GM12872 (cell line): ENCODE results near the gene CCDC149.

Experiments used
- TF ChIP-seq, protein P1 (sequence below): IDR thresholded peaks from 3 replicates; pipeline ENCODE4 v1.5.1; 2011; ENCODE audit warnings: low read depth, mild to moderate bottlenecking, low read length, moderate library complexity; ENCODE audit not compliant: insufficient read depth

The CCDC149 gene

DNA sequence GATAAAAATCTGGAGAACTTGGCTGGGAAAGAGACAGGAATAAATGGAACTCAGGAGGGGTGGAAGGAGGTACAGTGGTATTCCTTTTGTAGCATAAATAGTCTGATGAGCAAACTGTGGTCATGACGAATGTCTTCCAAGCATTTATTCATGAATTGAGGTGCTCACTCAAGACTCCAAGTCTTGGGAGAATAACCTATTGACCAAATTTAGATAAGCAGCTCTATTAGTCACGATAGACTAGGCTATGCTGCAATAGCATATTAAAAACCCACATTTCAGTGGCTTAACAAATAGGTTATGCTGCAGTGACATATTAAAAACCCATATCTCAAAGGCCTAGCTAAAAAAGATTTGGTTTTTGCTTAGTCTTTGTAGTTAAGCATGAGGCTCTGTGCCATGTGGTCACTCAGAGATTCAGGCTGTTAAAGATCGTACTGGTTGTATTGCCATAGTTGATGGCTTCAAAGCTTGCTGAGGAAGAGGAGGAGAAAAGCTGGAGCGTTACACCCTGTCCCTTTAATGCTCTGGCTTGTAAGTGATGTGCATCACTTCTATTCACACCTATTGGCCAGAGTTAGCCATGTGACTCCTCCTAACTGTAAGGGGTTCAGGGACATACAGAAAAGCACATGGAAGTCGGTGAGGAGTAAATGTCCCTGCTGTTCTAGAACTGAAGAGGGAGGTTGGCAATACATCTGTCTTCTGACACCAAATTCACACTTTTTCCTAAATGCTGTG is 24.5 kb upstream of the CCDC149 start:
- TF ChIP-seq, protein P1, sequence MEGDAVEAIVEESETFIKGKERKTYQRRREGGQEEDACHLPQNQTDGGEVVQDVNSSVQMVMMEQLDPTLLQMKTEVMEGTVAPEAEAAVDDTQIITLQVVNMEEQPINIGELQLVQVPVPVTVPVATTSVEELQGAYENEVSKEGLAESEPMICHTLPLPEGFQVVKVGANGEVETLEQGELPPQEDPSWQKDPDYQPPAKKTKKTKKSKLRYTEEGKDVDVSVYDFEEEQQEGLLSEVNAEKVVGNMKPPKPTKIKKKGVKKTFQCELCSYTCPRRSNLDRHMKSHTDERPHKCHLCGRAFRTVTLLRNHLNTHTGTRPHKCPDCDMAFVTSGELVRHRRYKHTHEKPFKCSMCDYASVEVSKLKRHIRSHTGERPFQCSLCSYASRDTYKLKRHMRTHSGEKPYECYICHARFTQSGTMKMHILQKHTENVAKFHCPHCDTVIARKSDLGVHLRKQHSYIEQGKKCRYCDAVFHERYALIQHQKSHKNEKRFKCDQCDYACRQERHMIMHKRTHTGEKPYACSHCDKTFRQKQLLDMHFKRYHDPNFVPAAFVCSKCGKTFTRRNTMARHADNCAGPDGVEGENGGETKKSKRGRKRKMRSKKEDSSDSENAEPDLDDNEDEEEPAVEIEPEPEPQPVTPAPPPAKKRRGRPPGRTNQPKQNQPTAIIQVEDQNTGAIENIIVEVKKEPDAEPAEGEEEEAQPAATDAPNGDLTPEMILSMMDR = no peak

DNA sequence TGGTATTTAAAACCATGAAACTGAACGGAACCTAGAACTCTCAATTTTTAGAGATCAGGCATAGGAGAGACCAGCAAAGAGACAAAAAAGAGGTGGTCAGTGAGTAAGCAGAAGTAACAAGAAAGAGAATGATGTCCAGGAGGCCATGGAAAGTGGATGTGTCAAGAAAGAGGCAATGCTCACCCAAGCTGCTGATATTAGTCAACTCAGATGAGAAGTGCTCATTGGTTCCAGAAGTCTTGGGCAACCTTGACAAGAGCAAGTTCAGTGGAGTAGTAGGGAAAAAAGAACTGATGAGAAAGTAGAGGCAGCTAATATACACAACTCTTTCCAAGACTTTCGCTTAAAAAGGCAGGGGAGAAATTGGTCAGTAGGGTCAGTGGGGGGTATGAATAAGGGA is 23.0 kb upstream of the CCDC149 start:
- TF ChIP-seq, protein P1 = no peak

DNA sequence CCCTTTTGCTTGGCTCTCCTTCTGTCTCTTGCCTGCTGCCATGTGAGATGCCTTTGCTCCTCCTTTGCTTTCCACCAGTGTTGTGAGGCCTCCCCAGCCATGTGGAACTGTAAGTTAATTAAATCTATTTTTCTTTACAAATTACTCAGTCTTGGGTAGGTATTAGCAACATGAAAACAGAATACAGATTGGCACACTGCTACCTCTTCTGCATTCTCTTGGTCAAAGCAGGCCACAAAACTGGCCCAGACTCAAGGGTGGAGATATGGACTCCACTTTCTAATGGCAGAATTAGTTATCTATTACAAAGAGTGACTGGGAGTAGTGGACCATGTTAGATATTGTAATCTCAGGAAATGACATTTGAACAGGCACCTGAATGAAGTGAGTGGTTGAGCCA is 21.5 kb upstream of the CCDC149 start:
- TF ChIP-seq, protein P1 = no peak

DNA sequence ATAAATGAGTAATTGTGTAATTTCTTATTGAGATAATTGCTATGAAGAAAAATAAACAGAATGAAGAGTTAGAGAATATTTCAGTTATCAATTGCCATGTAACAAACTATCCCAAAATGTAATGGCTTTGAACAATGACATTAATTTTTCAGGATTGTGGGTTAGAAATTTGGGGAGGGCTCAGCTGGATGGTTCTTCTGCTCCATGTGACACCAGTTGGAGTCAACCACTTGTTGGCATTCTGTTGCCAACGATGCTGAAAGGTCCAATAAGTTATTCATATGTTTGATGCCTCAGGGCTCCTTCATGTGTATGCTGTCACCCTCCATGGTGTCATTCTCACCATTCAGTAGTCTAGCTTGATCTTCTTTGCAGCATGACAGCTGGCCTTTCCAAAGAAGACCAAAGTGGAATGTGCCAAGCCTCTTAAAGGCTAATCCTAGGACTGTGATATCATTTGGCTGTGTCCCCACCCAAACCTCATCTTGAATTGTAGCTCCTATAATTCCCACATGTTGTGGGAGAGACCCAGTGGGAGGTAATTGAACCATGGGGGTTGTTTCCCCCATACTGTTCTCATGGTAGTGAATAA is 20.9 kb upstream of the CCDC149 start:
- TF ChIP-seq, protein P1 = no peak

DNA sequence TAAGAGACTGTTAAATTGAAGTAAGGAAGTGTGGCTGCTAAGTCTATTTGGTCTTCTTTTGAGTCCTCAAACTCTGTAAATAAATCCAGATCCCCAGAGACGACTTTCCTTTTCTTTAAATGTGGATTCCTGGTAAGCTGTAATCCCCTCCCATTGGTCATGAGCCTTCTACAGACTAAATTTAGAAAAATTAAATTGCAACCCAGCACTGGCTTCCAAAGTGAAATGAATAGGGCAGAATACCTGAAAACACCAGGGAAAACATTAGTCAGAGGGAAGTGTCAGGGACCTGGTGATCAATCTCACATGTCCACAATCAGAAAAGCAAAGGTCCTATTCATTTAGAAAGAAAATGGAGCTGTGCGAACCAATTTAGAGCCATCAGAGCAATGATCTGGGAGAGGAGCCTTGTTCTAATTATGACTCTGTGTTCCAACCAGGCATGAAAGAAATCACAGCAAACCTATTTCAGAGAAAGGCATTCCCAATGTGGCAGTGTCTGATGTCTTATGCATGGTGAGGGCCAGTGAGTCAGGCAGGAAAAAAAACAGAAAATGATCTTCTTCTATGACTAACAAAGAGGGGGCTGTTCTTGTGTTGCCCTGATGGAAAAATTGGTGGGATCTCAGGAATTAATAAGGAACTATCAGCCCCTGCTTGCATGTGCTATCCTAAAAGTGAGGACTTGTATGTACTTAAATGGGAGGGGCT is 19.8 kb upstream of the CCDC149 start:
- TF ChIP-seq, protein P1 = no peak

DNA sequence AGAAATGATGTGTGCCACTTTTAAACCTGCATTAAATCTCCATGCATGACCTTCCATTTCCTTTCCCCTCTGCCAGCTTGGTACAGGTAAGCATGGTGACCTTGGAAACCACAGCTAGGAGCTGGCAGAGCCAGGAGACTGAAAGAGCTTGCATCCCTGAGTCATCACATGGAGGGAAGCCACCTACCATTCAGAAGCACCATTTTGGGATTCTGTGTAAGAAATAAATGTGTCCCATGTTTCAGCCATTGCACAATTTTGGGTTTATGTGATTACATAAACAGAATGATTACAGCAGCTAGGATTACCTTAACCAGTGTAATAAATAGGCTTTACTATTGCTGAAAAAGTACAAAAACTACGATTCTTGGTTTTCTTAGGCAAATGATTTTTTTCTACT is 17.3 kb upstream of the CCDC149 start:
- TF ChIP-seq, protein P1 = no peak

DNA sequence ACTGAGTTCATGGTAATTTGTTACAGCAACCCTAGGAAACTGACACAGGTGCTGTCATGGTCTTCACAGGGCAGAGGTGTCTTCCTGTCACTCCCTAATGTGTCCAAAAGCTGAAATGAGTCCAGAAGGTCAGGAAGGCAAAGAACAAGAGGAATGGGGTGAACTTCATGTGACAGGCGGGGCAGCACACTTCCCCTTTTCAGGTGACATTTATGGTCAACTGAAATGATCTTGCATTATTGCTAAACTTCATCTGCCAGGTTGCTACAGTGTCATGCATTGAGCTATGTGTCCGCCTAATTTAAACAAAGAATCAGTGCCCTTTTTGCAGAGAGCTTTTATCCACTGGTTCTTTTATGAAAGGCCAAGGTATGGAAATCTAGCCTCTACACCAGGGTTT is 15.9 kb upstream of the CCDC149 start:
- TF ChIP-seq, protein P1 = no peak
